ENCODE results near the gene METTL27.

GRCh38 chr7:73823873-73824592 is 18.3 kb downstream of the METTL27 start:
- no peak for TF ChIP-seq CTCF (IDR thresholded peaks at IDR 0.05)
- no peak for TF ChIP-seq POLR2A (IDR thresholded peaks at IDR 0.05)

Measured in lower leg skin (tissue), 3 donors.